NCI-H748 (cell line): Measurements from ENCODE around the gene MAN2A2.
"Not testable (repeated sequence)": the region's sequence is repeated elsewhere in the genome, so short reads cannot be mapped to it uniquely, and the experiment has no call there.

Source experiments
- DNase-seq: peaks from one replicate; lab custom pipeline; 2025; ENCODE audit not compliant: unreplicated experiment; lab: John Stamatoyannopoulos, UW

MAN2A2 gene

DNA sequence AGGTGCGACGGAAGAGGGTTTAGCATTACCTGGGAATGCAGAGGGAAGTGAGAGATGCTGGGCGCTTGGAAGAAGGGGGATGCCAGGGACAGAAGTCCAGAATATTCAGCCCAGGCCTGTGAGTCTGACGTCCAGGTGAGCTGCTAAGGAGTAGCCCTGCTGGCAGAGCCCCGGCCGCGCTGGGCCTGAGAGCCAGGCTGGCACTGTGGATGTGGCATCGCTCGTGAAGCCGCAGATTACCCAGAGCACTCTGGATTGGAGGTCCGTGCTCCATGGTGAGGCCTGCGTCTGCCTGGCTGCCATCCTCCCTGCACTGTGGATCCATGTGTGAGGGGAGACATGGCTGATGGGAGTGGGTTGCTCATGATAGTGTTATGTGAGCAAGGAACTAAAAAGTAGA lies 14.5 kb downstream of the MAN2A2 start:
- DNase-seq: no peak

GRCh38 chr15:90918034-90918788 lies 15.1 kb downstream of the MAN2A2 start:
- no peak for DNase-seq

DNA sequence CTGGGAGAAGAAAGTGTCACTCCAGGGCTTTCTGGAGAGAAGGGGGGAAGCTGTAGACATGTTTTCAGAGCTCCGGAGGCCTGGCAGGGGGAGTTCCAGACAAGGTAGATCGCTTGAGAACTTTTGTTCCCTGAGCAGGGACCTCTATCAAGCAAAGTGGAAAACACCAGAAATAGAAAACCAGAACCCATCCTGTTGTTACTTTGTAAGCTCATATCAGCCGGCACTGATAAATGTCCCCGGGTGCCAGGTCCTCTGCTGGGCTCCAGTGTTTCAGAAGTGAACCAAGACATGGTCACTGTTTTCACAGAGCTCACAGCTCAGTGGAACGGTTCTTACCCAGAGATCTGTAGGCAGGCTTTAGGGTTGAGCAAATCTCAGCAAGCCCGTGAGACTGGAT lies 15.7 kb downstream of the MAN2A2 start:
- DNase-seq: no peak

- DNase-seq: no peak
Observed at GRCh38 chr15:90921887-90922286, 18.8 kb downstream of the MAN2A2 start.

- not testable (repeated sequence) for DNase-seq
Observed at GRCh38 chr15:90922712-90923322, 19.7 kb downstream of the MAN2A2 start.

DNA sequence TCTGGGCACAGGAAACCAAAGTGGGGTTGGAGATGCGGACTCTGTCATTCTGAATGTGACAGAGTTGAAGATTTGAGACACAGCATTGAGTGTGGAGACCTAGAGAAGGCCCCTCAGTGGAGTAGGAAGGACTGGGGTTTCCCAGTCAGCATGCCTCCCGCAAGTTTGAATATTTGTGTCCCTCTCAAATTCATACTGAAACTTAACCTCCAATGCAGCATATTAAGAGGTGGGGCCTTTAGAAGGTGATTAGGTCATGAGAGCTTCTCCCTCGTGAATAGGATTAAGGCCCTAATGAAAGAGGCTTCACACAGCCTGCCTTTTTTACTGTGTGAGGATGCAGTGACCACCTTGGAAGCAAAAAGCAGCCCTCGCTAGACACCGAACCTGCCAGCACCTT lies 21.3 kb downstream of the MAN2A2 start:
- no peak for DNase-seq

- not testable (repeated sequence) for DNase-seq
Observed at GRCh38 chr15:90926766-90927165, 23.7 kb downstream of the MAN2A2 start.

- not testable (repeated sequence) for DNase-seq
Observed at GRCh38 chr15:90928106-90928505, 25.0 kb downstream of the MAN2A2 start.

GRCh38 chr15:90929246-90930019 lies 26.3 kb downstream of the MAN2A2 start:
- no peak for DNase-seq

- no peak for DNase-seq
Observed at GRCh38 chr15:90930861-90931574, 27.9 kb downstream of the MAN2A2 start.

- DNase-seq: no peak
Observed at GRCh38 chr15:90931575-90931827, 28.4 kb downstream of the MAN2A2 start.

GRCh38 chr15:90931828-90932659 lies 28.9 kb downstream of the MAN2A2 start, which contains the start of gene HDDC3:
HDDC3 (minus strand) TSS chr15:90932549; CDS start chr15:90932540, 9 bp downstream.
- peak; percentile 87 for DNase-seq

GRCh38 chr15:90932660-90932991 lies 29.5 kb downstream of the MAN2A2 start:
- no peak for DNase-seq

DNA sequence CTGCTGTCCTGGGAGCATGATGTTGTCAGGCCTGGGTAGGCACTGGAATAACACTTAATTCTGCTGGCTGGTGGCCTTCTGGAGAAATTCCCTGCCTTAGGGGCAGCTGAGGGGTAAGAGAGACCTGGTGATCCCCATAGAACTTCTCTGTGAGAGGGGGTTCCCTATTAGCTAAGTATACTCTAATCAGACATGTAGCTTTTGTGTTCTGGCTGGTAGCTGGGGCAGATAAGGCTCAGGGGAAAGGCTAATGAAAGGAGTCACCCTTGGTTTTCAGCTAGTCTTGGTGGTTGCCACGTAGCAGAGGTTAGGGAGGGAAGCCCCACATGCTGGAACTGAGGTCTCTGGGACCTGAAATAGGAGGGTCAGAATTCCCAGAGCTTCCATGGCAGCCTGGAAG lies 30.2 kb downstream of the MAN2A2 start:
- no peak for DNase-seq

DNA sequence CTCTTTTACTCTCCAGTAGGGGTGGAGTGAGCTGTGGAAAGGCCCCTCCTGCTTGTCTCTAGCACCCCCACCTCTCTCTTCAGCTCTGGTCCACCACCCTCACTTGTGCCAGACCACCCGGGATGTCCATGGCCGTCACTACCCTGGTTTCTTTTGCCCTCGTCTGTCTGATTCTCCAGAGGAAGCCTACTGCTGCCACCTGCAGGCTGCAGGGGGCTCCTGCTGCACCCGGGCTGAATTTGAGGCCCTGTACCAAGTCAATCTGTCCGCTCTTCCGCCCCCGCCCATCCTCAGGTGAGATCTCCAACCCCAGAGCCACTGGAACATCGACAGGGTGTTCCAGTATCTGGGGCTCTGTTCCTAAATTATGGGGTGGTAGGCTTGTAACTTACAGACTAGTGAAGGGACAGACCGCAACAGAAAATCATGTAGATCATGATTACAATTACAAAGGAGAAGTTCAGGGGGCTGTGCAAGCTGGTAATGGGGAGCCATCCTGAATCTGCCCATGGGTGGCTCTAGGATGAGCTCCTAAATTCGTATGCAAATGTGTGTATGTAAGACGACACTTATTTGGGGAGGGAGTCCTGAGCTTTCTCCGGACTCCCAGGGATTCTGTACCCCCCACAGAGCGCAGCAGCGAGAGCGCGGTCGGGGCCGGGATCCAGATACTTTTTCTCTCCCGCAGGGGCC lies 31.3 kb downstream of the MAN2A2 start:
- peak; percentile 89 for DNase-seq

- peak; percentile 90 for DNase-seq
Observed at GRCh38 chr15:90934949-90935751, 32.0 kb downstream of the MAN2A2 start, which contains the start of gene UNC45A. UNC45A (plus strand) TSS chr15:90935285; CDS start chr15:90935325, 40 bp downstream.

GRCh38 chr15:90936823-90937222 lies 33.7 kb downstream of the MAN2A2 start:
- DNase-seq: no peak

- no peak for DNase-seq
Observed at GRCh38 chr15:90938261-90938660, 35.2 kb downstream of the MAN2A2 start.

DNA sequence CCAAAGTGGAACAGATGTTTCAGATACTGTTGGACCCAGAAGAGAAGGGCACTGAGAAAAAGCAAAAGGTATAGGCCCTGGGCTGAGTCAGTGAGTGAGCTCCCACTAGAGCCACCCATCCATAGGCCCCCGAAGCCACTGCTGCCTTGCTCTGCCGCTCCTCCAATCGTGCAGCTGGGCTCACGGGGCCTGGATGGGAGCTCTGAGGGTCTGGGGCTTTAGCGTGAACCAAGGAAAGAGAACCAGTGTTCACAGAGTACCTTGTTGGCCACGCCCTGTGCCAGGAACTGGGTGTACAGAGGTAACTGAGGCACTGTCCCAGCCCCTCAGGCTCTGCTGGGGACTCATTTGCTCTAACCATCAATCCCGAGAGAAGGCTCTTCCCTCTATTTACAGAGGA lies 36.7 kb downstream of the MAN2A2 start:
- no peak for DNase-seq
